Cardiac septum (tissue), 1 donor: ENCODE results near the gene AGAP1. TPM values are rescaled to one million over a fixed set of nuclear protein-coding genes. Genes with fewer than 3 reads are reported as not detected.

ENCODE experiments used
- DNase-seq: peaks from one replicate; pipeline ENCODE4 v3.0.0-alpha.2; 2020; ENCODE audit warnings: low spot score
- intact Hi-C: fragments of 100-400 bp; cut with DNase I; formaldehyde crosslinking; loops from one replicate; pipeline ENCODE4 v1.14.0; 2022
- long read RNA-seq: library from polyadenylated mRNA; unstranded; transcript quantifications from one replicate; pipeline ENCODE4 v2.0.0, GENCODE V29; 2021
- total RNA-seq: library from RNA; stranded (reverse); fragmentation: NEBNext Ultra II Directional; extraction: Animal tissue kit (Norgen Biotek cat#: 25700); gene quantifications from one replicate; pipeline ENCODE4 v1.2.1, GENCODE V29; 2021
- donor health status: DM: no; HTN: no; CAD: no.

The AGAP1 gene
- 18.7 TPM for total RNA-seq
- long read RNA-seq, full-length matches to known transcripts: 1 of 19 reads
- long read RNA-seq, partial matches to known transcripts: 3 of 19 reads
- long read RNA-seq, other reads (novel, unspliced or antisense): 15 of 19 reads

GRCh38 chr2:235493775-235494715 is at the start of gene AGAP1:
TSS of gene AGAP1 (plus strand) at chr2:235494043.
- intact Hi-C loops: loop anchor here (5.0 kb wide), 1 partner anchor 173 kb away; no protein-coding TSS in a partner anchor
- peak; percentile 88 for DNase-seq

GRCh38 chr2:235444101-235444597 is 49.7 kb upstream of the AGAP1 start:
- intact Hi-C loops: no loop called here

GRCh38 chr2:235445116-235445515 is 48.7 kb upstream of the AGAP1 start:
- DNase-seq: no peak
- intact Hi-C loops: no loop called here

More at GRCh38 chr2:235444101-235444597, 49.7 kb upstream of the AGAP1 start:
- DNase-seq: no peak

GRCh38 chr2:235446082-235446481 is 47.8 kb upstream of the AGAP1 start:
- DNase-seq: no peak
- intact Hi-C loops: no loop called here

GRCh38 chr2:235447210-235447609 is 46.6 kb upstream of the AGAP1 start:
- intact Hi-C loops: no loop called here
- DNase-seq: no peak

GRCh38 chr2:235449568-235449967 is 44.3 kb upstream of the AGAP1 start:
- no peak for DNase-seq
- intact Hi-C loops: no loop called here

GRCh38 chr2:235453605-235454151 is 40.2 kb upstream of the AGAP1 start:
- intact Hi-C loops: no loop called here
- no peak for DNase-seq

GRCh38 chr2:235458839-235459273 is 35.0 kb upstream of the AGAP1 start:
- intact Hi-C loops: no loop called here
- no peak for DNase-seq

GRCh38 chr2:235460548-235461047 is 33.2 kb upstream of the AGAP1 start:
- intact Hi-C loops: no loop called here
- no peak for DNase-seq

- intact Hi-C loops: no loop called here
- no peak for DNase-seq
Measured at GRCh38 chr2:235461763-235462414, 32.0 kb upstream of the AGAP1 start.

GRCh38 chr2:235462415-235462790 is 31.4 kb upstream of the AGAP1 start:
- no peak for DNase-seq
- intact Hi-C loops: no loop called here

- intact Hi-C loops: no loop called here
- DNase-seq: no peak
Measured at GRCh38 chr2:235463893-235464292, 29.9 kb upstream of the AGAP1 start.

GRCh38 chr2:235467588-235467987 is 26.3 kb upstream of the AGAP1 start:
- no peak for DNase-seq
- intact Hi-C loops: no loop called here

- DNase-seq: no peak
- intact Hi-C loops: no loop called here
Measured at GRCh38 chr2:235468978-235469655, 24.7 kb upstream of the AGAP1 start.

- DNase-seq: no peak
- intact Hi-C loops: no loop called here
Measured at GRCh38 chr2:235471186-235471747, 22.6 kb upstream of the AGAP1 start.

- intact Hi-C loops: no loop called here
- DNase-seq: no peak
Measured at GRCh38 chr2:235472443-235472842, 21.4 kb upstream of the AGAP1 start.

GRCh38 chr2:235478609-235479008 is 15.2 kb upstream of the AGAP1 start:
- intact Hi-C loops: no loop called here
- DNase-seq: no peak

GRCh38 chr2:235479604-235480003 is 14.2 kb upstream of the AGAP1 start:
- intact Hi-C loops: no loop called here
- no peak for DNase-seq

GRCh38 chr2:235480614-235481013 is 13.2 kb upstream of the AGAP1 start:
- intact Hi-C loops: no loop called here
- no peak for DNase-seq
